HG03442 (cell line): Measurements from ENCODE around the gene NCDN.

ENCODE experiments used
- ATAC-seq: cut with Tn5 transposase; IDR thresholded peaks from one replicate; pipeline ENCODE4 v1.9.1; 2021; ENCODE audit warnings: mild to moderate bottlenecking, moderate library complexity; ENCODE audit not compliant: unreplicated experiment

NCDN gene

DNA sequence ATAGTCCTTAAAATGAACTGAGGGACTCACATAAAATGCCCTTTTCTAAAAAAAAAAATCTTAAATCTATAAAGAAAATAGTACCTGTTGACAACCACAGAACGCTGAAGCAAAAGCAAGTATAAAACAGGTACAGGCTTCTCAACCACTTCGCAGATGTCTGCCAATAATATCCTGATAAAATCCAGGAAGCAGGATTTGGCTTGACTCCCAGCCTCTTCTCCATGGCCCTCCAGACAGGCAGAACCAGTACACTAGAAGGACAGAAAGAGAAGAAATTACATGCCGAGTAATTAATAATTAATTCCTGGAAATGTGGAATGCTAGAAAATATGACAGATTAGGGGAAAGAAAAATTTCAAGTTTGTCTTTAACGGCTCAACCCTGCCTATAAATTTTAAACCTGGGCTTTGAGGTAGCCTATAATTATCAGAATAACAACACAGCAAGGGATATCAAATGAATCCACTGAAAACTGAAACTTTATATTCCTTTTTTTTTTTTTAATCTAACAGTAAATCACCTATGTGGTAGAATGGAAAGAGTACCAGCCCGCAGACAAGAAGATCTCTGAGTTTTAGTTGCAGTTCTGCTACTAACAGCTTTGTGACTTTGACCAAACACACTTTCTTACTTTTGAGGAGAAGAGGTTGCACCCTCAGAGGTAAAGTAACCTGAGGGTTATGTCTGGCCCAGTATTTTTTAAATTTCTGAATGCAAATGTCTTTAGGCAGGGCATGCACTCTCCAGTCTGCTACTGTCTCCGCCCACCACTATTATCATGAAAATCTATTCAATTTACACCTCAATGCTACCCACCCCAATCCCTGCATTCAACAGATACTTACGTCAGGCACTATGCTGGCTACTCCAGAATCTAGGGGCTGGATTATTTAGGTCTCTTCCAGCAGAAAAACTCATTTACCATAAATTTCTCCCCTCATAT lies 3.1 kb upstream of the NCDN start:
- no peak for ATAC-seq

DNA sequence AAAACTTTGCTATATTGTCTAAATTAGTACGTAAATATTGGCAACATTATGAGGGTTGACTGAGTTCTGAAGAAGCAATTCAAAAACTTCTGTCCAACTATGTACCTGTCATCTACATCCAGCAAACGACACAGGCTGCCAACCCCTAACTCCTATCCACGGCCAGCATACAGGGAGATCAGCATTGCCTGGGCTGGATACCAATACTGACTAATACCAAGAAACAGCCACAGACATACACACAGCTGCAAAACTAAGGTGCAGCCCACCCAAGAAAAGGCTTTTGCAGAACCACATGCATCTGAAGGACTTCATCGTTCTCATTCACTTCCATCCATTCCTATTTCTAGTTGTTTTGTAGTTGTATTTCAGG lies 2.4 kb upstream of the NCDN start:
- no peak for ATAC-seq

DNA sequence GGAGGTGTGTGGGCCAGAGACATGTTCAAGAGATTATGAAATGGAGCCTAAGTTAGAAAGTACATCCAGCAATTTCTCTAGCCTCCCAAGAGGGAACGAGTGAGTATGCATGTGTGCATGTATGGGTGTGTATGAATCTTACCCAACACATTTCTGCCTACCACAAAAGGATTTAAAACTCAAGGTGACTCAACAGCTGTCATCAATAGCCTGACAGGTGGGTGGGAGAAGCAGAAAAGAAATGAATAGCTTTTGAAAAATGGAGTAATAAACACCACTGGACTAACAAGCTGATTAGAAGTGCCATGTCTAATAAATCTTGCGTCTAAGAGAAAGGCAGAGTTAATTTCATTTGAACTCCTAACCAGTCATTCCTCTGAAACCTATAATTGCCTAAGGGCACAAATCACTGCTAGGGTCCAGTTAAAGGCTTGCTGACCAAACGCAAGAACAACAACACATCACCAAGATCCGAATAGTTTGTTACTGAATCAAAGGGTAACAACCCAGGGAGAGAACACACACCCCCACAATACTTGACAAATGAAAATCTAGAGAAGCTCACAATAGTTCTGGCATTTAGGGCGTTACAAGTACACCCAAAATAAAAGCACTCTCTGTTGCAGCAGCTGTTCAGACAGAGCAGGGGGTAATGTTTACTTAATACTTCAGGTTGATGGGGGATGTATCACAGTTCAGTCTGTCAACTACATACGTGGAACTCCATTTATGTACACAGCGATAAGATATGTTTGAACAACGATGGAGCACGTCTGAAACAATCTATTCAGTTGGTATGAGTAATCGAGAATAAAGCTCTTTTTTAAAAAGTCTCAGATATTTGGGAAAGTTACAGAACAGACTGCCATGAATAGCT lies 1.8 kb upstream of the NCDN start:
- no peak for ATAC-seq

DNA sequence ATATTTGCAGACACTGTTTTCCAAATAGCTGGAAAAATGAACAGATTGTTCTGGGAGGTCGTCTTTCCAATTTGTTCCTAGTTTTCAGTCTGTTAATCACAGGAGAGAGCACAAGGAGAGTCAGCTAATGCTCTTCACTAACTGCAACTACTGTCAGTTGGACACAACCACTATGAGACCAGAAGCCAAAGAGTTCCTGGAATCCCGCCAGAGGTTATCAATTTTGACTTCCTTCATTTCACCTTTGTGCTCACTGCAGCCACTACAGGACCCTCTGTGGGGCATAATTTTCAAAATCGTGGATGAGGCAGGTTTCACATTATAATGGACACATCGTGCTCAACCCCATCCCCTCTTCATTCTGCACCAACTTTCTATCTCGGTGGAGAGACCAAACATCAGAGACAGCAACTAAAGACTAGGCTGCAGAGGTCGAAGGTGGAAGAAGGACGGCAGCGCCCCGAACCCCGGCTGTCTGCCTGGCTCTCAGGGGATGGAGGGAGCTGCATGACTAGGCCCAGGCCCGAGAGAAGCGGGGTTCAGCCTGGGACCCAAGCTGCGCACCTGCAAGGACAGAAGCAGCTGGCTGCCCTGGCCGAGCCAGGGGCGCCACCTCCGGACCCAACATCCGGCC lies 998 bp upstream of the NCDN start:
- no peak for ATAC-seq

DNA sequence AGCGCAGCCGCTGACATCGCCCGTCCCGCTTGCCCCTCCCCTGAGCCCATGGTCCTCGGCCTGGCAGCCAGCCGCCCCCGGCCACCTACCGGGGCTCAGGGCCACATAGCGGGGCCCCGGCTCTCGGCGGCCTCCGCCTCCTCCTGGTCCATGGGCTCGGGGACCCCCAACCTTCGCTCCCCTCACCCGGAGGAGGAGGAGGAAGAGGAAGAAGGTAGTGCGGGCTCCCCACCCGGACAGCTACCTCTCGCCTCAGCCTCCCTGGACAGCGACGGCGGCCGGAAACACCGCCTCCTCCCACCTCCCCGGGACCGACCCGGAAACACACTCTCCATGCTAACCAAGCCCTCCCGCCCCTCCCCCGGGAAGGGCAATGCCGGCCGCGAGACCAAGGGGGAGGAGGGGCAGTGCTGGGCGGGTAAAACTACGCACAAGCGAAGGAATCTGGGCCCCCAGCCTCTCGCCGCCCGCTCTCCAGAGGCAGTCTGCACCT lies 435 bp upstream of the NCDN start, which contains the start of gene KIAA0319L:
TSS of gene KIAA0319L (minus strand) at position 286 of the 493 bp plus-strand sequence. CDS start 2,912 bp downstream, outside the sequence.
- peak; percentile 69 for ATAC-seq

DNA sequence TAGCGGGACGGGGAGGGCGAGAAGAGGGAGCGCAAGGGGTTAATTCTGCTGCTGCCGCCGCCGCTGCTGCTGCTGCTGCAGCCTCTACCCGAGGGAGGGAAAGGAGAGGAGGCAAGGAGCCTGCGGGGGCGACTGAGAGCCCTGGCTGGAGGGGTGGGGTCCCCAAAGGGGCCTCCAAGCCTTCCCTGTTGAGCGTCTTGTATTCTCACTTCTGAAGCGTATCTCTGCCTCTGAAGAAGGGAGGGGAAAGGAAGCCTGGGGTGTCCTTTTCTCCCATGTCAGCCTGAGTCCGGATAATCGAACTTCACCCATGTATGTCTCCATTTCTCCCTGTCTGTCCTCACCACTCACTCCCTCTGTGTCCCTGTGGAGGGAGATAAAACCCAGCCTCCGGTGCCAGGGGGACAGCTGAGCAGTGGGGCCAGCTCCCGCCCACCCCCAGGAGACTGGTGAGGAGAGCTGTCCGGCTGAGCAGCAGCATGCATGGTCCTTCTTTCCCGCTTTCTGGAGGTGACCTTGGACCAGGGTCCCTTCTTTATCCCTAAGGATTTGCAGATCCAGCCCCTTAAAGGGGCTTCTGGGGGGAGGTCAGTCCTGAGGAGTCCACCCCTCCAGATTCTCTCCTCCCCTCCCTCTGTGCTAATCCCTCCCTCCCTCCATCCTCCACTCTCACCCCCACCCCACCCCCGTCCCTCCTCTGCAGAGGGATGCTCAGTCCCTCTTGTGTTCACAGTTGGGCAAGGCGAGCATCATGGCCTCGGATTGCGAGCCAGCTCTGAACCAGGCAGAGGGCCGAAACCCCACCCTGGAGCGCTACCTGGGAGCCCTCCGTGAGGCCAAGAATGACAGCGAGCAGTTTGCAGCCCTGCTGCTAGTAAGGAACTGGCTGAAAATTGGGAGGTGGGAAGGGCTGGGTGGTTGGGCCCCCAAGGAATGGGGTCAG lies 1.0 kb downstream of the NCDN start:
- no peak for ATAC-seq

DNA sequence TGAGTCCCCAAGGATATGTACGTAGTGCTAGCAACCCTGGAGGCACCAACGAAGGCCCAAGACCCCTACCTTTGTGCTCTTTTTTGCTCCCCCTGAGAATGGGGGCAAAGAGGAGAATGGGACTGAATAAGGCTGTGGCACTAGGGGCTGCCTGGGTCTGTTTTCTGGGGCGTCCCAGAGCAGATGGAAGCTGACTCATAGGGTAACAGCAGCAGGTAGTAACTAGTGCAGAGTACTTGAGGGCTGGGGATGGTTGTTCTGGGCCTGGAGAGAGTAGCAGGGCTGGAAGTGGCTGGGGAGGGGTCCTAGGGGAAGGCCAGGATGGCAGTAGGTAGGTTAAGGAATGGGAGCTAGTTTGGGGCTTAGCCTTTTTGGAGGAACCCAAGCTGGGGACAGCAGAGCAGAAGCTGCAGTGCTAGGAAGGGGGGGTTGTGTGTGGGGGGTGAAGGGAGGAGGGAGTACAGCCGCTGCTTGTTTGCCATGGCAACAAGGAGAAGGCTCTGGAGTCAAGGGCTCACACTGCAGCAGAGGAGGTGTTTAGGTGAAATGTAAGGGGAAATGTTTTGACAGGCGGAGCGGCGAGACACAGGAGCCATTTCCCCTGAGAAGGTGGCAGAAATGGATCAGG lies 1.8 kb downstream of the NCDN start:
- no peak for ATAC-seq

DNA sequence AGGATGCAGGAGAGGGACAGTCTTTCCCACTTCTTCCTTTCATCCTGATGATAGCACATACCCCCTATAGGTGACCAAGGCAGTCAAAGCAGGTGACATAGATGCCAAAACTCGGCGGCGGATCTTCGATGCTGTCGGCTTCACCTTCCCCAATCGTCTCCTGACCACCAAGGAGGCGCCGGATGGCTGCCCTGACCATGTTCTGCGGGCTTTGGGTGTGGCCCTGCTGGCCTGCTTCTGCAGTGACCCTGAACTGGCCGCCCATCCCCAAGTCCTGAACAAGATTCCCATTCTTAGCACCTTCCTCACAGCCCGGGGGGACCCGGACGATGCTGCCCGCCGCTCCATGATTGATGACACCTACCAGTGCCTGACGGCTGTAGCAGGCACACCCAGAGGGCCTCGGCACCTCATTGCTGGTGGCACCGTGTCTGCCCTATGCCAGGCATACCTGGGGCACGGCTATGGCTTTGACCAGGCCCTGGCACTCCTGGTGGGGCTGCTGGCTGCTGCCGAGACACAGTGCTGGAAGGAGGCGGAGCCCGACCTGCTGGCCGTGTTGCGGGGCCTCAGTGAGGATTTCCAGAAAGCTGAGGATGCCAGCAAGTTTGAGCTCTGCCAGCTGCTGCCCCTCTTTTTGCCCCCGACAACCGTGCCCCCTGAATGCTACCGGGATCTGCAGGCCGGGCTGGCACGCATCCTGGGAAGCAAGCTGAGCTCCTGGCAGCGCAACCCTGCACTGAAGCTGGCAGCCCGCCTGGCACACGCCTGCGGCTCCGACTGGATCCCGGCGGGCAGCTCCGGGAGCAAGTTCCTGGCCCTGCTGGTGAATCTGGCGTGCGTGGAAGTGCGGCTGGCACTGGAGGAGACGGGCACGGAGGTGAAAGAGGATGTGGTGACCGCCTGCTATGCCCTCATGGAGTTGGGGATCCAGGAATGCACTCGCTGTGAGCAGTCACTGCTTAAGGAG lies 2.9 kb downstream of the NCDN start:
- ATAC-seq, result no peak

DNA sequence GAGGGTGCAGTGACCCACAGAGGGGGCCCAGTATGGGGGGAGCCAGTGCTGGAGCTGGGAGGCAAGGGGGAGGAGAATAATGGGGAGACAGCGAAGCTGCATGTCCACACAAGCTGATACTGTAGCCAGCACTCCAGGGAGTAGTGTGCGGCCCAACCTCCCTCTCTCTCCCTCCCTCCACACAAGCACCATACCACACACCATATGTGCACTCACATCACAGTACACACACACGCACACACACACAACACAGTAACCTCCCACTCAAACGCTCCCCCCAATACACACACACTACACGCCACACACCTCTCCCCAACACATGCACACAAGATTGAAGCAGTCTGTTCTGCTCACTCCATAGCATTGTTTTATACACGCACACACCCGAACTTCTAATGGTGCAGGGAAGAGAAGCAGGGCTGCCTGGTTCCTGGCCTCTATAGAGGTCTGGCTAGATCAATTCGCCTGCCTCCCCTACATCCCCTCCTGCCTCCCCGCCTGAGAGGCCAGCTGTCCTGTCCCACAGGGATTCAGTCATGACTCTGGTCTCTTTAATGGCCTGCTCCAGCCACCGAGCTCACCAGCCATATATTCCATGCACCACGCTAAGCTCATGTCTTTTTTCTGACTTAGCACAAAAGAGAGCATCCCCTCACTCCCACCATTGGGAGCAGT lies 3.8 kb downstream of the NCDN start:
- ATAC-seq, result no peak

DNA sequence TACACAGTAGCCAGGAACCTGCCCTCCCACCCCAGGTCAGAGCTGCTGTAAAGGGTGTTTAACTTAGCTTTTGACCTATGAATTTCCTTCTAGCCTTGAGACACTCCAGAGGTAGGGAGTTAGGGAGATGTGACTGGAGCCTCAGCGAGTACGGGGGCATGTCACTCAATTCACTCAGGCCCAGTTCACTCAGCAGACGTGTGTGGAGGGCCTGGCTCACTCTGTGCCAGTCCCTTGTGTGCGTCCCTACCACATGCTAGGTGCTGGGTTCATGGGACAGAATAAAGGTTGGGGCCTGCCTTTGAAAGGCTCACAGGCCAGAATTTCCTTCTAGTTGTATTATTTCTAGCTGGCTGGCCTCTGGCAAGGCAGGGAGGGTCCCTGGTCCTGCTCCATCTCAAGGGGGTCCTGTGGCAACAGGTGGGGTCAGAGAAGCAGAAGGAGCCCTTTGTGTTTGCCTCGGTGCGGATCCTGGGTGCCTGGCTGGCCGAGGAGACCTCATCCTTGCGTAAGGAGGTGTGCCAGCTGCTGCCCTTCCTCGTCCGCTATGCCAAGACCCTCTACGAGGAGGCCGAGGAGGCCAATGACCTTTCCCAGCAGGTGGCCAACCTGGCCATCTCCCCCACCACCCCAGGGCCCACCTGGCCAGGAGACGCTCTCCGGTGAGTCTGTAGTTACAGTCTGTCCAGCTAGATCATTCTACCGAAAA lies 4.5 kb downstream of the NCDN start:
- ATAC-seq, result no peak

DNA sequence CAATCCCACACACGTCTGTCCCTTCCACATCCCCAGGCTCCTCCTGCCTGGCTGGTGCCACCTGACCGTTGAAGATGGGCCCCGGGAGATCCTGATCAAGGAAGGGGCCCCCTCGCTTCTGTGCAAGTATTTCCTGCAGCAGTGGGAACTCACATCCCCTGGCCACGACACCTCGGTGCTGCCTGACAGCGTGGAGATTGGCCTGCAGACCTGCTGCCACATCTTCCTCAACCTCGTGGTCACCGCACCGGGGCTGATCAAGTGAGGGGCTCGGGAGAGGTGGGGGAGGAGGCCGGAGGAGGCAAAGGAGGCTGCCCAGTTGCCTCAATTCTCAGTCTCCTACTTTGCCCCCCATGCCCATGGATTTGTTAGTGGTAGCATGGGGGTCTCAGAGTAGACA lies 5.6 kb downstream of the NCDN start:
- ATAC-seq, result no peak

DNA sequence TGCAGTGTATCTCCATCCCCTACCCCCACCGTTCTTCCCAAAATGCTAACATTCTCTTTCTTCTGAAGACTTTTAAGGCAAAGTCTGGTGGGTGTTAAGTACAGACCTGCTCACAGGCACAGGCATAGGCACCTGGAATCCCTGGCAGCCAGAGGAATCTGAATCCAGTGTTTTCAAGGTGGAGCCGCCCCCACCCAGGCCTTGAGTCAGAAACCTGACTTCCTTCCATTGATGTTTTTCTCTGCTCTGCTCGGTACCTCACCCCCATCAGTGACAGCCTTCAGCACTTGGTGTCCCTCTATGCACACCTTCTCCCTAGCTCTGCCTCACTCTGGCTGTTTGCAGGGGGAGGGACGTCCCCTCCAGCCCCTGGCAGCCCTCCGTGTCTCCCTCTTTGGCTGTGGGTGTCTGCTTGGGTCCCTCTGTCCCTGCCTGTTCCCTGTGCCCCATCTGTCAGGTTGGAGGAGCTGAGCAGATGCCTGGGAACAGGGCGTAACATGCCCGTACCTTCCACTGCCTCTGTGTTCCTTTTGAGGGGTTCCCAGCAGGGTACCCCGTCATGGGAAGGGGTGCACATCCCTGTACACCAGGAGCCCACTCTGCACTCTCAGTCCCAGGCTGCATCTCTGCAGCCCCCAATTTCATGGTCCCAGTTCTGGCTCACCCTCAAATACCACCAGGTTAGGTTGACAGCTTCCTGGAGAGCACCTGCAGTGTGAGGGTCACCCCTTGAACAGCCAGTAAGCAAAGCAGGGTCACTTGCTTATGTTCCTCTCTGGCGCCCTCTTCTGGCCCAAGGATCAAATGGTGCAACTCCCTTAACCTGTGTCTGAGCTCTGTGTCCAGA lies 6.7 kb downstream of the NCDN start:
- no peak for ATAC-seq

DNA sequence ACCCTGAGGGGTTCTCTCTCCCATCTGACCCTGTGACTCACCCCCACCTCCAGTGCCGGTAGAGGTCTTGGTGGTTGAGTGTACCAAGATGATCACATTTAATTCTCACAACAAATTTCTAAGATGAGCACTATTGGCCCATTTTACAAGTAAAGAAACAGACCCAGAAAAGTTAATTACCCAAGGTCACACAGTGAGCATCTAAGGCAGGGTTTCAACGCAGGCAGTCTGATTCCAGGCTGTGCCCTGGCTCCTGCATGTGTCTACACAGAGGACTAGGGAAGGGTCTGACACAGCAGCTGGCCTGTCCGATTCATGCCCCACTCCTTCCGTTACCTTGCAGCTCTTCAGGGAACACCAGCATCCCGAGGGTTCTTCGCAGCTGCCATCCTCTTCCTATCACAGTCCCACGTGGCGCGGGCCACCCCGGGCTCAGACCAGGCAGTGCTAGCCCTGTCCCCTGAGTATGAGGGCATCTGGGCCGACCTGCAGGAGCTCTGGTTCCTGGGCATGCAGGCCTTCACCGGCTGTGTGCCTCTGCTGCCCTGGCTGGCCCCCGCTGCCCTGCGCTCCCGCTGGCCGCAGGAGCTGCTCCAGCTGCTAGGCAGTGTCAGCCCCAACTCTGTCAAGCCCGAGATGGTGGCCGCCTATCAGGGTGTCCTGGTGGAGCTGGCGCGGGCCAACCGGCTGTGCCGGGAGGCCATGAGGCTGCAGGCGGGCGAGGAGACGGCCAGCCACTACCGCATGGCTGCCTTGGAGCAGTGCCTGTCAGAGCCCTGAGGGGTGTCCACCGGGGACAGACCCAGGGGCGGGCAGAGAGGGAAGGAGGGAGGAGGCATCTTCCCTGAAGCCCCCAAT lies 7.5 kb downstream of the NCDN start:
- ATAC-seq, result no peak

DNA sequence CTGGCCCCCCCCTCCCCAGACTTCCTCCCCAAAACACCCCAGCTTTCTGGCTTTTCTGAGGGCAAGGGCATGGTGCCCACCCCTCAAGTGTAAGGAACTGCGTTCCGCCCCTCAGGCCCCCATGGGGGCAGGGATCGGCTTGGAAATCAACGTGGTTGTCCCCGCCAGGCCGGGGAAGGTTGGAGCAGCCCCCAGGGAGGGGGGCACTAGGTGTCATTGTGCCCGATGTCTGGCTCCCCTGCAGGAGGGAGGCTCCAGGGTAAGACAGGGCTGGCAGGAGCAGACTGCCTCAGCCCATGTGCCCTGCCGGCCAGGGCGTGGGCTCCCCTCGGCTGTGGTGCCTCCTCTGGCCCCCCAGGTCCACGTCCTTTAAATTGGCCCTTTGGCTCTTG lies 8.1 kb downstream of the NCDN start:
- no peak for ATAC-seq

DNA sequence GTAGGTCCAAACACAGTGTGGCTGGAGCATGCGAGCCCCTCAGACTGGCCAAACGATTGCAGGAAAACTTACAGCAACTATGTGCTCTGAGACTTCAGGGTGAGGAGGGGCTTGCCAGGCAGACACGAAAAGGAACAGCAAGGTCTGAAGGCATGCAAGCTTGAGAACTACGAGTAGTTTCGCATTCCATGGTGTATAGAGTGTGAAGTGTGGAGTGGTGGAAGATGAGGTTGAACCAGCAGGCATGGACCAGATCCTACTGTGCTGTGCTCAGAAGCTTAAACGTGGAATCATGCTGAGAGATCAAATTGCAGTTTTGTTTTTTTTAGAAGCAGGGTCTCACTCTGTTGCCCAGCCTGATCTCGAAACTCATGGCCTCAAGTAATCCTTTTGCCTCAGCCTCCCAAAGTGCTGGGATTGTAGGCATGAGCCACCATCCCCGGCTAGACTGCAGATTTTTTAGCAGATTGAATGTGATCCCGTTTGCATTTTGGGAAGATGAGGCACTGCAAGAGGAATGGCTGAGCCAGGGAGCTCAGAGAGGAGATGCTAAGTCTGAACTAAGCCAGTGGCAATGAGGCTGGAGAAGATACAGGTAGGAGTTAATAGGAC lies 10.5 kb downstream of the NCDN start:
- no peak for ATAC-seq
